A549 (cell line): ENCODE measurements around the gene AJAP1. TPM values are rescaled to one million over a fixed set of nuclear protein-coding genes. Genes with fewer than 3 reads are reported as not detected.

ENCODE experiments used
- ATAC-seq, 2 experiments: fragments of 200-7000 bp in 1 of 2; fragments of >200 bp in 1 of 2; cut with Nextera tagmentation in 1 of 2; cut with Tn5 transposase in 1 of 2; 3 replicates each; pipeline versions ENCODE4 v1.8.0 to v1.9.1; 2018 to 2020; ENCODE audit warnings: mild to moderate bottlenecking in 1 of 2, moderate library complexity in 1 of 2
- CTCF ChIA-PET: fragments of 300-600 bp; sonication (Branson Sonifier 250); formaldehyde crosslinking; extraction: SDS; loops from one replicate; lab custom pipeline; 2021; ENCODE audit warnings: antibody characterized with exemption, inconsistent platforms; lab: Yijun Ruan, JAX
- POLR2A ChIA-PET: fragments of 350-600 bp; formaldehyde crosslinking; extraction: SDS; loops from one replicate; lab custom pipeline; 2021; ENCODE audit warnings: antibody characterized with exemption, inconsistent platforms; lab: Yijun Ruan, JAX
- DNase-seq, 2 experiments: peaks; one replicate each; pipeline versions ENCODE4 v3.0.0 to v3.0.0-alpha.2; 2011 to 2016; ENCODE audit warnings: low read depth in 1 of 2, low spot score in 1 of 2
- FAIRE-seq: peaks from 2 replicates; lab custom pipeline; 2011; peaks lifted over from hg19 to GRCh38; lab: Jason Lieb, UNC
- H3K27ac ChIP-seq, 2 experiments: fragments of >200 bp; sonication (Bioruptor Twin); formaldehyde crosslinking; 3 replicates each; pipeline ENCODE4 v1.5.1; 2016 to 2017
- H3K4me1 ChIP-seq: fragments of >200 bp; sonication (Bioruptor Twin); formaldehyde crosslinking; 3 replicates; pipeline ENCODE4 v1.6.1; 2016
- H3K4me2 ChIP-seq: fragments of >200 bp; sonication (Bioruptor Twin); formaldehyde crosslinking; 3 replicates; pipeline ENCODE4 v1.6.1; 2016
- H3K4me3 ChIP-seq: fragments of >200 bp; sonication (Bioruptor Twin); formaldehyde crosslinking; 3 replicates; pipeline ENCODE4 v1.5.1; 2016
- H3K9me3 ChIP-seq: fragments of >200 bp; sonication (Bioruptor Twin); formaldehyde crosslinking; 3 replicates; pipeline ENCODE4 v1.6.1; 2016
- CBX2 ChIP-seq: fragments of 200-600 bp; sonication (generic); IDR thresholded peaks from 2 replicates; pipeline ENCODE4 v1.6.1; 2016; ENCODE audit warnings: low read depth, mild to moderate bottlenecking, borderline replicate concordance
- FOSB ChIP-seq: fragments of 250-450 bp; sonication (Bioruptor Pico); IDR thresholded peaks from 2 replicates; pipeline ENCODE4 v1.5.0; 2020; ENCODE audit warnings: mild to moderate bottlenecking, moderate library complexity
- HEYL ChIP-seq: fragments of 250-450 bp; sonication (Bioruptor Pico); IDR thresholded peaks from 2 replicates; pipeline ENCODE4 v1.8.0; 2021; ENCODE audit warnings: mild to moderate bottlenecking, moderate library complexity
- HOXA7 ChIP-seq: fragments of 250-450 bp; sonication (Bioruptor Pico); IDR thresholded peaks from 2 replicates; pipeline ENCODE4 v1.5.0; 2020; ENCODE audit warnings: mild to moderate bottlenecking, moderate library complexity
- KDM1A ChIP-seq: fragments of 200-600 bp; sonication (generic); IDR thresholded peaks from 2 replicates; pipeline ENCODE4 v1.6.1; 2016; ENCODE audit warnings: low read depth, mild to moderate bottlenecking
- KDM5A ChIP-seq: fragments of 200-600 bp; sonication (generic); IDR thresholded peaks from 2 replicates; pipeline ENCODE4 v1.6.1; 2016; ENCODE audit warnings: antibody characterized with exemption, mild to moderate bottlenecking
- MAZ ChIP-seq: fragments of 150-350 bp; IDR thresholded peaks from 2 replicates; pipeline ENCODE4 v1.6.1; 2014; ENCODE audit warnings: antibody characterized with exemption, low read depth, low read length, borderline replicate concordance
- NR3C1 ChIP-seq: fragments of >200 bp; sonication (Bioruptor Twin); formaldehyde crosslinking; IDR thresholded peaks from 3 replicates; pipeline ENCODE4 v1.6.1; 2017
- RAD21 ChIP-seq, 2 experiments: fragments of >200 bp in 1 of 2; sonication (Bioruptor Twin) in 1 of 2; formaldehyde crosslinking in 1 of 2; IDR thresholded peaks in 1 of 2; conservative IDR thresholded peaks in 1 of 2; 2 replicates in 1 of 2; 3 replicates in 1 of 2; pipeline ENCODE4 v1.6.1; 2012 to 2018; ENCODE audit warnings: inconsistent platforms in 1 of 2
- RARB ChIP-seq: fragments of 250-450 bp; sonication (Bioruptor Pico); IDR thresholded peaks from 2 replicates; pipeline ENCODE4 v1.8.0; 2021; ENCODE audit warnings: mild to moderate bottlenecking, moderate library complexity
- RFX5 ChIP-seq: fragments of 450-650 bp; IDR thresholded peaks from 2 replicates; pipeline ENCODE4 v1.7.1; 2014; ENCODE audit warnings: antibody characterized with exemption, mild to moderate bottlenecking, moderate library complexity
- SMC3 ChIP-seq: fragments of >200 bp; sonication (Bioruptor Twin); formaldehyde crosslinking; IDR thresholded peaks from 3 replicates; pipeline ENCODE4 v1.6.1; 2018; ENCODE audit warnings: inconsistent platforms
- WGBS: methylation state at CpG from one replicate; pipeline ENCODE4 v1.1.6; 2017; ENCODE audit errors: missing lambda C conversion rate; 5-methylcytosine and 5-hydroxymethylcytosine counted together
- polyA plus RNA-seq, 4 experiments: library from polyadenylated mRNA; depleted of rRNA in 3 of 4; stranded (reverse); fragments of >200 nt; fragmentation: RNase III in 1 of 4; extraction: RNeasy Plus Mini Kit Qiagen cat#74134 plus additional on column Dnase treatment in 1 of 4; gene quantifications; 2 replicates in 3 of 4; 3 replicates in 1 of 4; pipeline ENCODE4 v1.2.3, GENCODE V29; 2011 to 2017
- TF ChIP-seq, protein P1 (sequence below): fragments of 150-350 bp; IDR thresholded peaks from 2 replicates; pipeline ENCODE4 v1.6.1; 2014; ENCODE audit warnings: low read depth, mild to moderate bottlenecking, low read length
- TF ChIP-seq, protein P2 (sequence below): fragments of >200 bp; sonication (Bioruptor Twin); formaldehyde crosslinking; IDR thresholded peaks from 2 replicates; pipeline ENCODE4 v1.6.1; 2016
- TF ChIP-seq, protein P3 (sequence below): fragments of >200 bp; sonication (Bioruptor Twin); formaldehyde crosslinking; IDR thresholded peaks from 3 replicates; pipeline ENCODE4 v1.5.1; 2016
- TF ChIP-seq, protein P4 (sequence below): IDR thresholded peaks from 2 replicates; pipeline ENCODE4 v1.6.1; 2012

The AJAP1 gene
- polyA plus RNA-seq, 2 of the 4 experiments (the other 2 are of a cell fraction) = not detected

DNA sequence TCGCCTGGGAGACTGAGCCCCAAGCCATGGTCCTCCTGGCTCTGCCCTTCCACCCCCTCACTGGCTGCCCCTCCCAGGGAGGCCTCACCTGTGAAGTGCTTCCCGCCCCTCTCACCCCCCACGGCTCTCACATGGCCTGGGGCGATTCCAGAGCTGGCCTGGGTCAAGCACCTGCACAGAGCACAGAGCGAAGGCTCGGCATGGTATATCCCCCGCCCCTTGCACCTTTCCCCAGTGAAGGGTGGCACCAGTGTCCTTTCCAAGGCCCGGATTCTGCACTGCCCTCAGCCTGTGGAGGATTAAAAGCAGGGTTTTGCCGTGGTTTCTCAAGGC lies 1.1 kb upstream of the AJAP1 start:
- TF ChIP-seq RFX5 (no peak), KDM1A (no peak), MAZ (no peak), CBX2 (no peak), NR3C1 (no peak)
- TF ChIP-seq, protein P1, sequence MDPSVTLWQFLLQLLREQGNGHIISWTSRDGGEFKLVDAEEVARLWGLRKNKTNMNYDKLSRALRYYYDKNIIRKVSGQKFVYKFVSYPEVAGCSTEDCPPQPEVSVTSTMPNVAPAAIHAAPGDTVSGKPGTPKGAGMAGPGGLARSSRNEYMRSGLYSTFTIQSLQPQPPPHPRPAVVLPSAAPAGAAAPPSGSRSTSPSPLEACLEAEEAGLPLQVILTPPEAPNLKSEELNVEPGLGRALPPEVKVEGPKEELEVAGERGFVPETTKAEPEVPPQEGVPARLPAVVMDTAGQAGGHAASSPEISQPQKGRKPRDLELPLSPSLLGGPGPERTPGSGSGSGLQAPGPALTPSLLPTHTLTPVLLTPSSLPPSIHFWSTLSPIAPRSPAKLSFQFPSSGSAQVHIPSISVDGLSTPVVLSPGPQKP = no peak
- 84% methylated on average over 2 of the region's 9 CpGs for WGBS
- FAIRE-seq (no peak), ATAC-seq (no peak), DNase-seq (no peak)
- Histone ChIP-seq H3K4me1 (peaks cover 24% of the 10 kb centered on the region), H3K9me3 (no peaks in the 10 kb centered on the region), H3K4me2 (no peak overlapping the region), H3K27ac (peak overlapping the region; percentile 83 to 89), H3K4me3 (no peak overlapping the region)
- CTCF ChIA-PET = interaction anchor here (0.8 kb wide), 1 partner anchor 1240 kb away, joined by 3 read pairs; no protein-coding TSS in a partner anchor
- POLR2A ChIA-PET = no interaction called here

DNA sequence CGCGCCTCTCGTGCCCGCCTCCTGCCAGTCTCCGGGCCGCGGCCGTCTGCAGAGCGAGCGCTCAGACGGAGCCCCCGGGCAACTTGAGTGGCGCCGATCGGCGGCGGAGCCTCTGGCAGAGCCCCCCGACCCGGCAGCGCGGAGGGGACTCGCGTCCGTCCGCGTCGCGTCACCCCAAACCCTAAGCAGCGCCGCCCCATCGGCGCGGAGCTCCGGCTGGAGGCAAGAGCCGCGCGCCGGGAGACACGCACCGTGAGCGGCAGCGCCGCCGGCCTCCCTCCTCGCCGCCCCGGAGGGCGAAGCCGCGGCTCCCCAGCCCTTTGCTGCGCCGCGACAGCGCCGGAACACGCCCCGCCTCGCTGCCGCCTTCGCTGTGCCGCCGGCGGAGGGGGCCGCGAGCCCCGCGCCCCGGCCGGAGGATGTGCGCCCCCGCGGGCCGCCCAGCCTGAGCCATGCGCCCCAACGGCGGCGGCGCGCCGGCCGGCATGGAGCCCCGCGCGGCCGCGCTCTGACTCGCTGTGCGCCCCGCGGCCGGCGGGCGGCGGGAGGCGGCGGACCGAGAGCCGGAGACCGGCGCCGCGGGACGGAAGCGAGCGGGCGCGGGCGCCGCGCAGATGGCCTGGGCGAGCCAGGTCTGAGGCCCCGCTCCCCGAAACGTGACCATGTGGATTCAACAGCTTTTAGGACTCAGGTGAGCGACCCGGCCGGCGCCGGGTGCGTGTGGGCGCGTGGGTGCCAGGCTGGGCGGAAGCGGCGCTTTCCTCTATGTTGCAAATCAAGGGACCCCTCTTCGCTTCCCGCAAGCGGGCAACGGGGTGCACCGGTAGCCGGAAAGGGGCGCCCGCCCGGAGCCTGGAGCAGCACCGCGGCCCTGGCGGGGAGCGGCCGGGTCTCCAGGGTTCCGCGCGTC lies 610 bp downstream of the AJAP1 start:
- Histone ChIP-seq H3K27ac (peak overlapping the region; percentile 66 to 83; a peak in 5 of 6 replicates), H3K4me2 (peak overlapping the region; percentile 98)
- ATAC-seq = no peak
- no peak for DNase-seq
- TF ChIP-seq RFX5 = no peak
- TF ChIP-seq RARB (CRISPR knock-in tag) = no peak
- TF ChIP-seq, protein P2, sequence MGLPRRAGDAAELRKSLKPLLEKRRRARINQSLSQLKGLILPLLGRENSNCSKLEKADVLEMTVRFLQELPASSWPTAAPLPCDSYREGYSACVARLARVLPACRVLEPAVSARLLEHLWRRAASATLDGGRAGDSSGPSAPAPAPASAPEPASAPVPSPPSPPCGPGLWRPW = no peak
- TF ChIP-seq RAD21 (conservative IDR thresholded peaks at IDR 0.05 in 1 of 2, IDR thresholded peaks at IDR 0.05 in 1 of 2) = no peak
- TF ChIP-seq, all 56 proteins: peak for 0
- Histone ChIP-seq H3K4me3 (peak overlapping the region; percentile 45), H3K4me1 (peaks cover 25% of the 10 kb centered on the region), H3K9me3 (no peaks in the 10 kb centered on the region)
- CTCF ChIA-PET = interaction anchor here (0.8 to 2.7 kb wide), 3 partner anchors 10 to 1090 kb away, joined by 3 to 14 read pairs (median 7); no protein-coding TSS in a partner anchor
- 84% methylated on average over 14 of the region's 142 CpGs for WGBS
- FAIRE-seq = no peak
- POLR2A ChIA-PET = no interaction called here

DNA sequence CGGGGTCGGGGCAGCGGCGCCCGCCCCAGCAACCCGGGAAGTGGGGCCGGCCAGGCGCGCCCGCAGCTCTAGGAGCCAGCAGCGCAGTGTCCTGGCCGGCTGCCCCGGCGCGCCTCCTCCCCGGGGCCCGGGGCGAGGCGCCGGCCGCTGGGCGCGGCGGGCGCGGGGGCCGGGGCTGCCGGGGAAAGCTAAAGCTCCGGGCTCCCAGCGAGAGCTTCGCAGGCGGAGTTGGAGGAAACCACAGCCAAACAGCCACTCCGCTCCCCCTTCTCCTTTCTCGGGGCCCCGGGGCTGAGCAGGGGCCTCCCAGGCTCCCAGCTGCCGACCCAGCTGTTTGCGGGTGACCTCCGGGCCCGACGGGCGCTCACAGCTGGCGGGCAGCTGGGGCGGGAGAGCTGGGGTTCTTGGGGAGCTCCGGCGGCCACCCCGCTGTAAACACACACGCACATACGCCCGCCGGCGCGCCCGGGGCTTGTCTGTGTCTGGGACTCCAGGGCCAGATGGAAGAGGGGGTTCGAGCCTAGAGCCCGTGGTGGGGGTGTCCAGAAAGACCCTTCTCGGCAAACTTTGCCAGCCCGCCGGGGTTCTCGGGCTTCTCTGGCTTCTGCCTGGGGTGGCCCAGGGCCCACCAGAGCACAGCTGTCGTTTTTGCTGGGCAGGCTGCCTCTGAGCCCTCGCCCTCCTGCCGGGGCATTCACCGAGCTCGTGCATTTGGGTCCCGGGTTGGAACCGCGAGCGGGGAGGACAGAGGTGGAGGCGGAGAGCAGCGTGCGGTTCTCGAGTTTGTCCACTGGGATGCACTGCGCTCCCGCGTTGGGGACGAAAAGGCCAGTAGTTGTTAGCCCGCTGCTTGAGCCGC lies 1.5 kb downstream of the AJAP1 start:
- peak overlapping the region; percentile 66 to 83 for H3K27ac ChIP-seq
- peak overlapping the region; percentile 45 for H3K4me3 ChIP-seq
- WGBS = no CpG with 5 or more reads among the region's 78 CpGs
- peak; percentile 68 to 76 for DNase-seq
- ATAC-seq = peak; percentile 80 to 93
- H3K4me1 ChIP-seq = peaks cover 16% of the 10 kb centered on the region
- FAIRE-seq = no peak
- H3K4me2 ChIP-seq = peak overlapping the region; percentile 98
- no peaks in the 10 kb centered on the region for H3K9me3 ChIP-seq
- POLR2A ChIA-PET = no interaction called here
- CTCF ChIA-PET = interaction anchor here (0.7 to 2.7 kb wide), 7 partner anchors 9 to 1089 kb away, joined by 3 to 14 read pairs (median 3); no protein-coding TSS in a partner anchor
- TF ChIP-seq, protein P3, sequence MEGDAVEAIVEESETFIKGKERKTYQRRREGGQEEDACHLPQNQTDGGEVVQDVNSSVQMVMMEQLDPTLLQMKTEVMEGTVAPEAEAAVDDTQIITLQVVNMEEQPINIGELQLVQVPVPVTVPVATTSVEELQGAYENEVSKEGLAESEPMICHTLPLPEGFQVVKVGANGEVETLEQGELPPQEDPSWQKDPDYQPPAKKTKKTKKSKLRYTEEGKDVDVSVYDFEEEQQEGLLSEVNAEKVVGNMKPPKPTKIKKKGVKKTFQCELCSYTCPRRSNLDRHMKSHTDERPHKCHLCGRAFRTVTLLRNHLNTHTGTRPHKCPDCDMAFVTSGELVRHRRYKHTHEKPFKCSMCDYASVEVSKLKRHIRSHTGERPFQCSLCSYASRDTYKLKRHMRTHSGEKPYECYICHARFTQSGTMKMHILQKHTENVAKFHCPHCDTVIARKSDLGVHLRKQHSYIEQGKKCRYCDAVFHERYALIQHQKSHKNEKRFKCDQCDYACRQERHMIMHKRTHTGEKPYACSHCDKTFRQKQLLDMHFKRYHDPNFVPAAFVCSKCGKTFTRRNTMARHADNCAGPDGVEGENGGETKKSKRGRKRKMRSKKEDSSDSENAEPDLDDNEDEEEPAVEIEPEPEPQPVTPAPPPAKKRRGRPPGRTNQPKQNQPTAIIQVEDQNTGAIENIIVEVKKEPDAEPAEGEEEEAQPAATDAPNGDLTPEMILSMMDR = peak; percentile 58
- TF ChIP-seq RAD21 (conservative IDR thresholded peaks at IDR 0.05 in 1 of 2, IDR thresholded peaks at IDR 0.05 in 1 of 2) (peak; percentile 82 to 86), FOSB (CRISPR knock-in tag) (no peak), HOXA7 (CRISPR knock-in tag) (no peak), KDM5A (no peak), HEYL (CRISPR knock-in tag) (no peak), SMC3 (peak; percentile 70), KDM1A (no peak)
- TF ChIP-seq, protein P4, sequence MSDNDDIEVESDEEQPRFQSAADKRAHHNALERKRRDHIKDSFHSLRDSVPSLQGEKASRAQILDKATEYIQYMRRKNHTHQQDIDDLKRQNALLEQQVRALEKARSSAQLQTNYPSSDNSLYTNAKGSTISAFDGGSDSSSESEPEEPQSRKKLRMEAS = peak; percentile 17; the same call in 1 of the 2 replicates
